ENCODE data around the gene XPO6. TPM values are rescaled to one million over a fixed set of nuclear protein-coding genes. Genes with fewer than 3 reads are reported as not detected.
A peak's percentile ranks its signal among the peaks of the same experiment; 100 is the strongest.

Gene XPO6
- polyA plus RNA-seq, 10 donors: 46.4 to 86.4 (median 56.2) TPM

- DNase-seq: no peak
Observed at GRCh38 chr16:28063591-28064061, 148.1 kb downstream of the XPO6 start, which contains the start of gene GSG1L. GSG1L (minus strand) TSS chr16:28063714; CDS start chr16:28063424, 290 bp downstream.

GRCh38 chr16:28062847-28063521, 148.8 kb downstream of the XPO6 start:
- peak in 1 of 3 donors; percentile 55 for DNase-seq

GRCh38 chr16:28062261-28062846, 149.4 kb downstream of the XPO6 start:
- no peak for DNase-seq

- no peak for DNase-seq
Observed at GRCh38 chr16:28061352-28062101, 150.2 kb downstream of the XPO6 start.

GRCh38 chr16:28059841-28060575, 151.8 kb downstream of the XPO6 start:
- DNase-seq: no peak

- no peak for DNase-seq
Observed at GRCh38 chr16:28058839-28059589, 152.8 kb downstream of the XPO6 start.

- DNase-seq: no peak
Observed at GRCh38 chr16:28057949-28058348, 153.8 kb downstream of the XPO6 start.

- no peak for DNase-seq
Observed at GRCh38 chr16:28053461-28053860, 158.3 kb downstream of the XPO6 start.

GRCh38 chr16:28052274-28053128, 159.3 kb downstream of the XPO6 start:
- DNase-seq: no peak

GRCh38 chr16:28051486-28051885, 160.3 kb downstream of the XPO6 start:
- DNase-seq: no peak

Other genes starting within 250 kb of the XPO6 start
- gene GSG1L, start 148.3 kb downstream of the XPO6 start, polyA plus RNA-seq (ENCODE audit: insufficient read length in 10 of 10): 1 to 10 TPM; 1.6 to 3.7 (median 2.5) TPM
- 10 to 100 TPM in 9 of 10 donors, 1 to 10 TPM in 1; 8.4 to 18.2 (median 14.7) TPM for gene SBK1, start 80.6 kb upstream of the XPO6 start, polyA plus RNA-seq (ENCODE audit: insufficient read length in 10 of 10)
- gene NPIPB6, start 151.5 kb upstream of the XPO6 start, polyA plus RNA-seq (ENCODE audit: insufficient read length in 10 of 10): 1 to 10 TPM in 5 of 10 donors, under 1 TPM in 5; 0.21 to 2.8 (median 1.0) TPM
- gene EIF3CL, start 191.9 kb upstream of the XPO6 start, polyA plus RNA-seq (ENCODE audit: insufficient read length in 10 of 10): 100 to 1,000 TPM in 1 of 10 donors, 10 to 100 TPM in 9; 34.6 to 109 (median 57.9) TPM

All from muscle of back (tissue), 11 donors.